ENCODE data around the gene TFB1M. TPM values are rescaled to one million over a fixed set of nuclear protein-coding genes. Genes with fewer than 3 reads are reported as not detected.
"Not testable (repeated sequence)": the region's sequence is repeated elsewhere in the genome, so short reads cannot be mapped to it uniquely, and the experiment has no call there.

TFB1M gene
- polyA plus RNA-seq, 1 experiment: 20.4 TPM

- POLR2A ChIA-PET: interaction anchor here (0.8 kb wide), 1 partner anchor 217 kb away, joined by 3 read pairs; no protein-coding TSS in a partner anchor
- no peaks in the 10 kb centered on the region for H3K27me3 ChIP-seq (ENCODE audit: control insufficient read depth, insufficient read depth, low read length)
- no peak overlapping the region for H3K4me3 ChIP-seq (ENCODE audit: low read depth, low read length)
- DNase-seq (ENCODE audit: low read depth, low spot score): no peak
- H3K27ac ChIP-seq (ENCODE audit: low read depth, low read length): no peak overlapping the region
- TF ChIP-seq CTCF (IDR thresholded peaks at IDR 0.05; ENCODE audit: low read depth, low read length): no peak
- H3K9me3 ChIP-seq (ENCODE audit: control insufficient read depth, insufficient read depth, low read length): peaks cover 6% of the 10 kb centered on the region
- CTCF ChIA-PET: interaction anchor here (0.6 to 1.5 kb wide), 2 partner anchors 13 to 307 kb away, joined by 3 to 5 read pairs; no protein-coding TSS in a partner anchor
Measured at GRCh38 chr6:155235087-155235486, 79.2 kb downstream of the TFB1M start.

GRCh38 chr6:155234687-155235086 lies 79.6 kb downstream of the TFB1M start:
- ChIA-PET CTCF (interaction anchor here (0.6 to 1.5 kb wide), 2 partner anchors 14 to 306 kb away, joined by 3 to 5 read pairs; no protein-coding TSS in a partner anchor), POLR2A (interaction anchor here (0.8 kb wide), 1 partner anchor 217 kb away, joined by 3 read pairs; no protein-coding TSS in a partner anchor)
- no peak overlapping the region for H3K4me3 ChIP-seq (ENCODE audit: low read depth, low read length)
- H3K9me3 ChIP-seq (ENCODE audit: control insufficient read depth, insufficient read depth, low read length): peaks cover 6% of the 10 kb centered on the region
- peak overlapping the region; percentile 11 for H3K27ac ChIP-seq (ENCODE audit: low read depth, low read length)
- DNase-seq (ENCODE audit: low read depth, low spot score): no peak
- H3K27me3 ChIP-seq (ENCODE audit: control insufficient read depth, insufficient read depth, low read length): no peaks in the 10 kb centered on the region
- no peak for TF ChIP-seq CTCF (IDR thresholded peaks at IDR 0.05; ENCODE audit: low read depth, low read length)

- TF ChIP-seq CTCF (IDR thresholded peaks at IDR 0.05; ENCODE audit: low read depth, low read length): no peak
- ChIA-PET POLR2A (no interaction called here), CTCF (interaction anchor here (1.2 kb wide), 1 partner anchor 14 kb away, joined by 5 read pairs; no protein-coding TSS in a partner anchor)
- no peak overlapping the region for H3K27ac ChIP-seq (ENCODE audit: low read depth, low read length)
- peaks cover 6% of the 10 kb centered on the region for H3K9me3 ChIP-seq (ENCODE audit: control insufficient read depth, insufficient read depth, low read length)
- no peak overlapping the region for H3K4me3 ChIP-seq (ENCODE audit: low read depth, low read length)
- DNase-seq (ENCODE audit: low read depth, low spot score): no peak
- H3K27me3 ChIP-seq (ENCODE audit: control insufficient read depth, insufficient read depth, low read length): no peaks in the 10 kb centered on the region
Measured at GRCh38 chr6:155234167-155234566, 80.1 kb downstream of the TFB1M start.

- CTCF ChIA-PET: no interaction called here
- H3K27me3 ChIP-seq (ENCODE audit: control insufficient read depth, insufficient read depth, low read length): no peaks in the 10 kb centered on the region
- TF ChIP-seq CTCF (IDR thresholded peaks at IDR 0.05; ENCODE audit: low read depth, low read length): no peak
- DNase-seq (ENCODE audit: low read depth, low spot score): no peak
- H3K9me3 ChIP-seq (ENCODE audit: control insufficient read depth, insufficient read depth, low read length): peaks cover 6% of the 10 kb centered on the region
- H3K4me3 ChIP-seq (ENCODE audit: low read depth, low read length): no peak overlapping the region
- no peak overlapping the region for H3K27ac ChIP-seq (ENCODE audit: low read depth, low read length)
- POLR2A ChIA-PET: no interaction called here
Measured at GRCh38 chr6:155232848-155233247, 81.4 kb downstream of the TFB1M start.

GRCh38 chr6:155230975-155231374 lies 83.3 kb downstream of the TFB1M start:
- H3K4me3 ChIP-seq (ENCODE audit: low read depth, low read length); H3K9me3 ChIP-seq (ENCODE audit: control insufficient read depth, insufficient read depth, low read length); DNase-seq (ENCODE audit: low read depth, low spot score); H3K27ac ChIP-seq (ENCODE audit: low read depth, low read length); POLR2A ChIA-PET; H3K27me3 ChIP-seq (ENCODE audit: control insufficient read depth, insufficient read depth, low read length): not testable (repeated sequence)
- CTCF ChIA-PET: interaction anchor here (1.0 to 1.3 kb wide), 2 partner anchors 17 to 363 kb away, joined by 4 read pairs; no protein-coding TSS in a partner anchor
